ENCODE measurements around the gene VAT1L. TPM values are rescaled to one million over a fixed set of nuclear protein-coding genes. Genes with fewer than 3 reads are reported as not detected.

Gene VAT1L
- total and polyA plus RNA-seq, 10 donors, result 0.02 to 0.23 (median 0.10) TPM; not detected in 4

DNA sequence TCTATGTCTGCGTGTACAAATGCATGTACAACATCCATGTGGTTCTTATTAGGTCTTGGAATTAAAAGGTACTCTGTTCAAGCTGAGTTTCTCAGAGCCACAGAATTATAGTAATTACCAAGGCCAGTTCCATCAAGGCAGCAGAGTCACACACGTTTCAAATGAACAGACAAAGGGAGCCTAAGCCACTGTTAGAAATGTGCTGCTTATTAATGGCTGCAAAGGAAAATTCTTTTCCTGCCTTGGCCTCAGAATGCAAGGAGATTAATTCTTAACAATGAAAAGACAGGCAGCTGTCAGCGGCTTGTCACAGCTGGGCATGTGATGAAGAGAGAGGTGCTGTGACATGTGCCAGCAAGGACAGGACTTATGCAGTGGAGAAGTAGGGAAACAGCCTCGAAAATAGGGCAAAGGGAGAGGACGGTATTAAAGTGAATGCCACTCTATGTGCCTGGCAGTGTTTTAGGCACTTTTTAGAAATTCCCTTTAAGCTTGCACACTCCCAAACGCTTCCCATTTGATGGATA is 133.9 kb downstream of the VAT1L start:
- Histone ChIP-seq H3K9me3 (no peaks in the 10 kb centered on the region), H3K4me3 (no peak overlapping the region), H3K27me3 (replicated peaks in 1 of 7) (peaks cover 0 to 4% (median 0%) of the 10 kb centered on the region in 7 donors), H3K27ac (no peak overlapping the region), H3K36me3 (no peaks in the 10 kb centered on the region), H3K4me1 (no peaks in the 10 kb centered on the region)
- TF ChIP-seq CTCF (IDR thresholded peaks at IDR 0.05 in 8 of 11, conservative IDR thresholded peaks at IDR 0.05 in 3 of 11), result no peak
- no peak for TF ChIP-seq POLR2A (IDR thresholded peaks at IDR 0.05)
- no peak for TF ChIP-seq POLR2AphosphoS5 (IDR thresholded peaks at IDR 0.05)
- DNase-seq, result no peak
- 74 to 86% (median 81%) methylated on average over 6 of the region's 6 CpGs for WGBS, 5 donors
- intact Hi-C loops (cut with DNase I; ENCODE audit: low total_unique reads), result no loop called here

- no peak overlapping the region for H3K4me3 ChIP-seq
- DNase-seq, result no peak
- no peaks in the 10 kb centered on the region for H3K9me3 ChIP-seq
- TF ChIP-seq CTCF (IDR thresholded peaks at IDR 0.05 in 8 of 11, conservative IDR thresholded peaks at IDR 0.05 in 3 of 11), result no peak
- no peak for TF ChIP-seq POLR2AphosphoS5 (IDR thresholded peaks at IDR 0.05)
- TF ChIP-seq POLR2A (IDR thresholded peaks at IDR 0.05), result no peak
- H3K27me3 ChIP-seq (replicated peaks in 1 of 7), result peaks cover 0 to 4% (median 0%) of the 10 kb centered on the region in 7 donors
- WGBS, 5 donors, result 73 to 82% (median 77%) methylated on average over 4 of the region's 4 CpGs
- no peaks in the 10 kb centered on the region for H3K4me1 ChIP-seq
- intact Hi-C loops (cut with DNase I; ENCODE audit: low total_unique reads), result no loop called here
- H3K27ac ChIP-seq, result no peak overlapping the region
- no peaks in the 10 kb centered on the region for H3K36me3 ChIP-seq
Observed at GRCh38 chr16:77925531-77925930, 137.2 kb downstream of the VAT1L start.

DNA sequence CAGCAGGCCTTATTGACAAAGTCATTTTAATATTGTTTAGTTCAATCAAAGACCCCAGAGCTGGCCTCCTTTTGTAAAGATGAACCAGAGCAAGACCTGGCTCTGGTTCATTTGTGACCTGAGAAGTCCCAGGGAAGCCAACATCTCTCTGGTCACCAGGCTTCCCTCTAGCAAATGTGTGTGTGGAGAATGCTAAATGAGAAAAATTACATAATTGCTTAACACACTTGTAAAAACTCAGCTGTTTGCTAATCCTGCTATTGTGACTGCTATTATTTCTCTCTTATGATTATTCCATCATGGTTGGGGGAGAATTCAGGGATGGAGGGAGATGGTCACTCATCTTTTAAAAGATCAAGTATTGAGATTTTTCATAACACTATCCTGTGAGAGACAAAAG is 139.7 kb downstream of the VAT1L start:
- Histone ChIP-seq H3K27me3 (replicated peaks in 1 of 7) (no peaks in the 10 kb centered on the region), H3K36me3 (no peaks in the 10 kb centered on the region), H3K9me3 (no peaks in the 10 kb centered on the region), H3K4me1 (no peaks in the 10 kb centered on the region), H3K4me3 (no peak overlapping the region), H3K27ac (no peak overlapping the region)
- intact Hi-C loops (cut with DNase I; ENCODE audit: low total_unique reads), result no loop called here
- TF ChIP-seq POLR2AphosphoS5 (IDR thresholded peaks at IDR 0.05) (no peak), CTCF (IDR thresholded peaks at IDR 0.05 in 8 of 11, conservative IDR thresholded peaks at IDR 0.05 in 3 of 11) (no peak), POLR2A (IDR thresholded peaks at IDR 0.05) (no peak)
- no peak for DNase-seq

DNA sequence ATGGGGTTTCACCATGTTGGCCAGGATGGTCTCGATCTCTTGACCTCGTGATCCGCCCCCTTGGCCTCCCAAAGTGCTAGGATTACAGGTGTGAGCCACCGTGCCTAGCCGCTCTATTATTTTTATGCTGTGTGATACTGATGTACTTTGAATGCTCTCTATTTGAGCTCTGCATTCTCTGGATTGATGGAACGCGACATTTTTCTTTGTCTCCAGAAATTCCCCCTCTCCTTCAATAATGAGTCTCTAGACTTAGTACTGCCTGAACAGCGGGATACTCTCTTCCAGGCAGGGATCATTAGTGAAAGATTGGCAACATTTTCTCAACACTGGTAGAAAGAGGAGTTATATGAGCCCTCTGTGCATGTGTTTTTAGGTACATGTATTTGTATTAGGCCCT is 140.6 kb downstream of the VAT1L start:
- Histone ChIP-seq H3K27ac (no peak overlapping the region), H3K4me1 (no peaks in the 10 kb centered on the region), H3K36me3 (no peaks in the 10 kb centered on the region), H3K4me3 (no peak overlapping the region), H3K9me3 (no peaks in the 10 kb centered on the region), H3K27me3 (replicated peaks in 1 of 7) (no peaks in the 10 kb centered on the region)
- no peak for DNase-seq
- intact Hi-C loops (cut with DNase I; ENCODE audit: low total_unique reads), result no loop called here
- no peak for TF ChIP-seq POLR2AphosphoS5 (IDR thresholded peaks at IDR 0.05)
- no peak for TF ChIP-seq POLR2A (IDR thresholded peaks at IDR 0.05)
- 90 to 96% (median 94%) methylated on average over 8 of the region's 8 CpGs for WGBS, 5 donors

DNA sequence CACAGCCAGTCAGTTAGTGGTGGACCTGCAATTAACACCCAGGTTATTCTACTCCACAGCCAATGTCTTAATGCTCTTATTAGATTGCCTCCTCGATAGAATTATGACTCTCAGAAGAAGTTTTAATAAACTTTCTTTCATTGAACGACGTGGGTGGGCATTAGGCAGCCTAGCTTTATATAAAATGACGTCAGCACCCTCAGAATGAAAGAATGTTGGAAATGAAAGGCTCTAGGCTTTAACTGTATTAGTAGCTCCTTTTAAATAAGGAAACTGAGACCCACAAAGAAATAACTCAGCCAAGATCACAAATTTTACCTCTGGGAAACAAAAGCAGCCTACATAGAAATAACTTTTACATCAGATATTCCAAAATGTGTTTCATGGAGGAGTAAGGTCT is 142.7 kb downstream of the VAT1L start:
- DNase-seq, result no peak
- Histone ChIP-seq H3K27me3 (replicated peaks in 1 of 7) (no peaks in the 10 kb centered on the region), H3K27ac (no peak overlapping the region), H3K4me3 (no peak overlapping the region), H3K9me3 (no peaks in the 10 kb centered on the region), H3K36me3 (no peaks in the 10 kb centered on the region), H3K4me1 (no peaks in the 10 kb centered on the region)
- 78 to 87% (median 85%) methylated on average over 4 of the region's 4 CpGs for WGBS, 5 donors
- no peak for TF ChIP-seq POLR2A (IDR thresholded peaks at IDR 0.05)
- TF ChIP-seq POLR2AphosphoS5 (IDR thresholded peaks at IDR 0.05), result no peak
- no peak for TF ChIP-seq CTCF (IDR thresholded peaks at IDR 0.05 in 8 of 11, conservative IDR thresholded peaks at IDR 0.05 in 3 of 11)
- intact Hi-C loops (cut with DNase I; ENCODE audit: low total_unique reads), result no loop called here

Measured in spleen (tissue), 11 donors.